Pancreas (tissue), 10 donors: Measurements from ENCODE around the gene MRGPRF. TPM values are rescaled to one million over a fixed set of nuclear protein-coding genes. Genes with fewer than 3 reads are reported as not detected.
A peak's percentile ranks its signal among the peaks of the same experiment; 100 is the strongest.

Source experiments
- ATAC-seq, 4 donors: fragments of 200-7000 bp; cut with Tn5 transposase; one replicate each; pipeline versions ENCODE4 v1.8.0 to v1.9.1; 2020; ENCODE audit warnings: mild to moderate bottlenecking in 4 of 4, moderate library complexity in 4 of 4
- DNase-seq, 6 donors: peaks; one replicate each; pipeline ENCODE4 v3.0.0-alpha.2; 2020
- FAIRE-seq: peaks from 2 replicates; lab custom pipeline; 2012; peaks lifted over from hg19 to GRCh38; lab: Jason Lieb, UNC
- H3K27ac ChIP-seq, 4 donors: fragments of 200-600 bp; sonication (generic); 1 replicate in 3 of 4; 2 replicates in 1 of 4; pipeline versions ENCODE4 v1.5.0 to v1.8.0; 2020
- H3K27me3 ChIP-seq, 4 donors: fragments of 200-600 bp; one replicate each; pipeline ENCODE4 v1.8.0; 2021
- H3K36me3 ChIP-seq, 3 donors: fragments of 200-600 bp; sonication (generic) in 1 of 3; one replicate each; pipeline versions ENCODE4 v1.5.0 to v1.8.0; 2020 to 2021
- H3K4me1 ChIP-seq, 3 donors: fragments of 200-600 bp; one replicate each; pipeline ENCODE4 v1.8.0; 2021
- H3K4me3 ChIP-seq, 4 donors: fragments of 200-600 bp; sonication (generic) in 2 of 4; one replicate each; pipeline versions ENCODE4 v1.5.0 to v1.8.0; 2020 to 2021
- H3K9me3 ChIP-seq, 4 donors: fragments of 200-600 bp; one replicate each; pipeline ENCODE4 v1.8.0; 2021
- CTCF ChIP-seq, 4 donors: fragments of 200-600 bp; sonication (generic) in 3 of 4; IDR thresholded peaks; one replicate each; pipeline versions ENCODE4 v1.5.0 to v1.8.0; 2021; ENCODE audit warnings: antibody characterized with exemption in 4 of 4
- WGBS, 2 donors: extraction: QIAGEN DNeasy Blood & Tissue Kit; methylation state at CpG; one replicate each; pipeline ENCODE4 v1.1.7; 2013; 5-methylcytosine and 5-hydroxymethylcytosine counted together
- intact Hi-C, 3 donors: fragments of 100-400 bp; cut with DNase I; formaldehyde crosslinking; loops; one replicate each; pipeline versions ENCODE4 v1.11.1 to v1.14.2; 2022
- polyA plus RNA-seq, 2 donors: library from polyadenylated mRNA; stranded (reverse); fragments of 200-250 nt; gene quantifications; one replicate each; pipeline ENCODE4 v1.2.3, GENCODE V29; 2013
- total RNA-seq, 6 donors: library from RNA; stranded (reverse); fragmentation: NEBNext Ultra II Directional in 4 of 6; extraction: Animal tissue kit (Norgen Biotek cat#: 25700) in 4 of 6; gene quantifications; one replicate each; pipeline versions ENCODE4 v1.2.1 to v1.2.4, GENCODE V29; 2021 to 2023
- donor health status: healthy with polysubstance abuse.
- donor health status: DM: no; HTN: no; CAD: no; lungs with moderate emphysema.
- donor health status: DM: no; HTN: no; CAD: no.
- donor health status: control.
- donor health status: control.
- donor health status: Bipolar disorder and iron deficiency.
- donor health status: DM: yes; HTN: yes; CAD: no.
- donor health status: DM: no; HTN: no; CAD: no.
- donor health status: DM: no; HTN: no; CAD: no.
- donor health status: DM: yes; HTN: yes; CAD: no.

Gene MRGPRF
- total and polyA plus RNA-seq, 8 donors: 0.37 to 4.2 (median 1.6) TPM

- no peak for TF ChIP-seq CTCF (IDR thresholded peaks at IDR 0.05)
- no peaks in the 10 kb centered on the region for H3K27me3 ChIP-seq
- H3K4me3 ChIP-seq: no peak overlapping the region
- WGBS, 2 donors: 43 to 52% methylated on average over 4 of the region's 4 CpGs
- DNase-seq: peak in 1 of 6 donors; percentile 10
- no peaks in the 10 kb centered on the region for H3K4me1 ChIP-seq
- ATAC-seq: no peak
- no peak for FAIRE-seq
- intact Hi-C loops: no loop called here
- no peak overlapping the region for H3K27ac ChIP-seq
- H3K9me3 ChIP-seq: no peaks in the 10 kb centered on the region
- H3K36me3 ChIP-seq: no peaks in the 10 kb centered on the region
Observed at GRCh38 chr11:68973219-68973618, 39.8 kb downstream of the MRGPRF start.

- no peak for ATAC-seq
- TF ChIP-seq CTCF (IDR thresholded peaks at IDR 0.05): no peak
- WGBS, 2 donors: 58 to 67% methylated on average over 8 of the region's 8 CpGs
- Histone ChIP-seq H3K27ac (no peak overlapping the region), H3K27me3 (no peaks in the 10 kb centered on the region), H3K4me3 (no peak overlapping the region), H3K4me1 (no peaks in the 10 kb centered on the region), H3K9me3 (no peaks in the 10 kb centered on the region), H3K36me3 (no peaks in the 10 kb centered on the region)
- no peak for FAIRE-seq
- DNase-seq: peak in 2 of 6 donors; percentile 2 to 28
- intact Hi-C loops: no loop called here
Observed at GRCh38 chr11:68970921-68971636, 42.0 kb downstream of the MRGPRF start.

- no peaks in the 10 kb centered on the region for H3K27me3 ChIP-seq
- FAIRE-seq (no peak), DNase-seq (peak in 2 of 6 donors; percentile 2 to 21), ATAC-seq (no peak)
- H3K4me1 ChIP-seq: no peaks in the 10 kb centered on the region
- no peak overlapping the region for H3K4me3 ChIP-seq
- no peaks in the 10 kb centered on the region for H3K36me3 ChIP-seq
- no peaks in the 10 kb centered on the region for H3K9me3 ChIP-seq
- intact Hi-C loops: no loop called here
- no peak for TF ChIP-seq CTCF (IDR thresholded peaks at IDR 0.05)
- WGBS, 2 donors: 54 to 60% methylated on average over 8 of the region's 8 CpGs
- no peak overlapping the region for H3K27ac ChIP-seq
Observed at GRCh38 chr11:68969386-68969785, 43.7 kb downstream of the MRGPRF start.

GRCh38 chr11:68968306-68969250 lies 44.5 kb downstream of the MRGPRF start:
- H3K9me3 ChIP-seq: no peaks in the 10 kb centered on the region
- ATAC-seq: no peak
- no peaks in the 10 kb centered on the region for H3K27me3 ChIP-seq
- FAIRE-seq: no peak
- no peak overlapping the region for H3K4me3 ChIP-seq
- H3K27ac ChIP-seq: no peak overlapping the region
- intact Hi-C loops: no loop called here
- TF ChIP-seq CTCF (IDR thresholded peaks at IDR 0.05): no peak
- H3K4me1 ChIP-seq: no peaks in the 10 kb centered on the region
- DNase-seq: peak in 3 of 6 donors; percentile 5 to 27 (median 18)
- 59 to 65% methylated on average over 29 of the region's 29 CpGs for whole genome bisulfite sequencing, 2 donors
- H3K36me3 ChIP-seq: no peaks in the 10 kb centered on the region
